ENCODE data around the gene MOGAT3.
"Not testable (repeated sequence)": the region's sequence is repeated elsewhere in the genome, so short reads cannot be mapped to it uniquely, and the experiment has no call there.

- TF ChIP-seq CTCF (IDR thresholded peaks at IDR 0.05; ENCODE audit: low read depth, low read length, poor library complexity, severe bottlenecking); EZH2phosphoT487 (IDR thresholded peaks at IDR 0.05; ENCODE audit: borderline replicate concordance, low read length): not testable (repeated sequence)
These were observed 3.2 kb upstream of the MOGAT3 start for GRCh38 chr7:101203740-101204738.

All from DOHH2 (cell line).